ENCODE data around the gene CNOT6L. TPM values are rescaled to one million over a fixed set of nuclear protein-coding genes. Genes with fewer than 3 reads are reported as not detected.
"Not testable (repeated sequence)": the region's sequence is repeated elsewhere in the genome, so short reads cannot be mapped to it uniquely, and the experiment has no call there.

CNOT6L gene
- total RNA-seq, 4 donors from 2014 or later: 22.5 to 44.2 (median 35.5) TPM

- H3K4me1 ChIP-seq: peaks cover 0 to 4% of the 10 kb centered on the region in 2 donors
- no peaks in the 10 kb centered on the region for H3K9me3 ChIP-seq
- no peaks in the 10 kb centered on the region for H3K36me3 ChIP-seq
- no peak overlapping the region for H3K4me3 ChIP-seq (replicated peaks in 1 of 3)
- no peak for TF ChIP-seq POLR2A (IDR thresholded peaks at IDR 0.05)
- TF ChIP-seq CTCF (IDR thresholded peaks at IDR 0.05): no peak
- H3K27me3 ChIP-seq: no peaks in the 10 kb centered on the region
- intact Hi-C loops (cut with DNase I): no loop called here
- no peak for DNase-seq
- WGBS, 2 donors: 94 to 96% methylated on average over 6 of the region's 6 CpGs
- H3K27ac ChIP-seq: no peak overlapping the region
Observed at GRCh38 chr4:77785669-77786068, 33.5 kb downstream of the CNOT6L start.

GRCh38 chr4:77783895-77784294 lies 35.3 kb downstream of the CNOT6L start:
- Histone ChIP-seq H3K27me3 (no peaks in the 10 kb centered on the region), H3K4me3 (replicated peaks in 1 of 3) (no peak overlapping the region), H3K36me3 (no peaks in the 10 kb centered on the region), H3K9me3 (no peaks in the 10 kb centered on the region), H3K4me1 (no peaks in the 10 kb centered on the region), H3K27ac (no peak overlapping the region)
- no peak for DNase-seq
- 87 to 91% methylated on average over 6 of the region's 6 CpGs for WGBS, 2 donors
- no peak for TF ChIP-seq CTCF (IDR thresholded peaks at IDR 0.05)
- no peak for TF ChIP-seq POLR2A (IDR thresholded peaks at IDR 0.05)
- intact Hi-C loops (cut with DNase I): no loop called here

GRCh38 chr4:77782102-77782835 lies 36.9 kb downstream of the CNOT6L start:
- Histone ChIP-seq H3K36me3 (no peaks in the 10 kb centered on the region), H3K27ac (no peak overlapping the region), H3K4me3 (replicated peaks in 1 of 3) (no peak overlapping the region), H3K9me3 (no peaks in the 10 kb centered on the region), H3K4me1 (no peaks in the 10 kb centered on the region), H3K27me3 (no peaks in the 10 kb centered on the region)
- TF ChIP-seq CTCF (IDR thresholded peaks at IDR 0.05) (no peak), POLR2A (IDR thresholded peaks at IDR 0.05) (no peak)
- no peak for DNase-seq
- intact Hi-C loops (cut with DNase I): no loop called here
- 93 to 94% methylated on average over 1 of the region's 1 CpG for WGBS, 2 donors

GRCh38 chr4:77780762-77781161 lies 38.4 kb downstream of the CNOT6L start:
- H3K36me3 ChIP-seq; H3K27ac ChIP-seq; intact Hi-C loops (cut with DNase I); DNase-seq; H3K27me3 ChIP-seq; H3K4me3 ChIP-seq (replicated peaks in 1 of 3); H3K4me1 ChIP-seq; H3K9me3 ChIP-seq: not testable (repeated sequence)
- WGBS, 2 donors: 98 to 100% methylated on average over 2 of the region's 2 CpGs

- WGBS, 2 donors: 37 to 59% methylated on average over 1 of the region's 1 CpG
- Histone ChIP-seq H3K4me3 (replicated peaks in 1 of 3) (no peak overlapping the region), H3K36me3 (peaks cover under 1% of the 10 kb centered on the region in 2 donors), H3K9me3 (no peaks in the 10 kb centered on the region), H3K27ac (no peak overlapping the region), H3K27me3 (no peaks in the 10 kb centered on the region), H3K4me1 (peaks cover 0 to 6% of the 10 kb centered on the region in 2 donors)
- TF ChIP-seq POLR2A (IDR thresholded peaks at IDR 0.05) (no peak), CTCF (IDR thresholded peaks at IDR 0.05) (no peak)
- DNase-seq: no peak
- intact Hi-C loops (cut with DNase I): no loop called here
Observed at GRCh38 chr4:77777135-77777807, 41.9 kb downstream of the CNOT6L start.
